NCI-H1694 treated with DMSO at 0.1 percent for 48 hours (cell line): ENCODE results near the gene FAM216A.
"Not testable (repeated sequence)": the region's sequence is repeated elsewhere in the genome, so short reads cannot be mapped to it uniquely, and the experiment has no call there.

Source experiments
- DNase-seq: peaks from one replicate; lab custom pipeline; 2025; lab: John Stamatoyannopoulos, UW

Gene FAM216A

GRCh38 chr12:110501399-110501751 is 32.7 kb downstream of the FAM216A start:
- peak; percentile 7 for DNase-seq

- peak; percentile 86 for DNase-seq
These were observed 33.4 kb downstream of the FAM216A start, which contains the start of the genes RAD9B and VPS29 for GRCh38 chr12:110501752-110502738. Gene RAD9B, plus strand, starts transcription at chr12:110502331. Its CDS starts 7 bp downstream, at chr12:110502338. Gene VPS29, minus strand, starts transcription at chr12:110502111. Its CDS starts 60 bp downstream, at chr12:110502051.

GRCh38 chr12:110503432-110503831 is 34.8 kb downstream of the FAM216A start:
- DNase-seq = no peak

GRCh38 chr12:110505332-110505731 is 36.7 kb downstream of the FAM216A start:
- no peak for DNase-seq

GRCh38 chr12:110508071-110508586 is 39.5 kb downstream of the FAM216A start:
- no peak for DNase-seq

GRCh38 chr12:110513842-110514241 is 45.2 kb downstream of the FAM216A start:
- no peak for DNase-seq

- no peak for DNase-seq
These were observed 45.7 kb downstream of the FAM216A start for GRCh38 chr12:110514363-110514762.

- DNase-seq = no peak
These were observed 48.4 kb downstream of the FAM216A start for GRCh38 chr12:110516995-110517394.

- not testable (repeated sequence) for DNase-seq
These were observed 49.4 kb downstream of the FAM216A start for GRCh38 chr12:110518014-110518413.

- not testable (repeated sequence) for DNase-seq
These were observed 52.4 kb downstream of the FAM216A start for GRCh38 chr12:110520876-110521712.

- DNase-seq = no peak
These were observed 59.7 kb downstream of the FAM216A start for GRCh38 chr12:110528277-110528839.

- DNase-seq = no peak
These were observed 61.9 kb downstream of the FAM216A start for GRCh38 chr12:110530511-110530910.

GRCh38 chr12:110531741-110532333 is 63.2 kb downstream of the FAM216A start:
- DNase-seq = no peak

- no peak for DNase-seq
These were observed 64.0 kb downstream of the FAM216A start for GRCh38 chr12:110532644-110533043.

- DNase-seq = no peak
These were observed 65.0 kb downstream of the FAM216A start for GRCh38 chr12:110533607-110534006.

GRCh38 chr12:110534811-110535210 is 66.2 kb downstream of the FAM216A start:
- DNase-seq = no peak

GRCh38 chr12:110536834-110537604 is 68.4 kb downstream of the FAM216A start:
- DNase-seq = no peak

GRCh38 chr12:110537605-110538409 is 69.2 kb downstream of the FAM216A start:
- no peak for DNase-seq

GRCh38 chr12:110538869-110539622 is 70.4 kb downstream of the FAM216A start:
- no peak for DNase-seq
